Measurements from ENCODE around the gene PTGFR.

DNA sequence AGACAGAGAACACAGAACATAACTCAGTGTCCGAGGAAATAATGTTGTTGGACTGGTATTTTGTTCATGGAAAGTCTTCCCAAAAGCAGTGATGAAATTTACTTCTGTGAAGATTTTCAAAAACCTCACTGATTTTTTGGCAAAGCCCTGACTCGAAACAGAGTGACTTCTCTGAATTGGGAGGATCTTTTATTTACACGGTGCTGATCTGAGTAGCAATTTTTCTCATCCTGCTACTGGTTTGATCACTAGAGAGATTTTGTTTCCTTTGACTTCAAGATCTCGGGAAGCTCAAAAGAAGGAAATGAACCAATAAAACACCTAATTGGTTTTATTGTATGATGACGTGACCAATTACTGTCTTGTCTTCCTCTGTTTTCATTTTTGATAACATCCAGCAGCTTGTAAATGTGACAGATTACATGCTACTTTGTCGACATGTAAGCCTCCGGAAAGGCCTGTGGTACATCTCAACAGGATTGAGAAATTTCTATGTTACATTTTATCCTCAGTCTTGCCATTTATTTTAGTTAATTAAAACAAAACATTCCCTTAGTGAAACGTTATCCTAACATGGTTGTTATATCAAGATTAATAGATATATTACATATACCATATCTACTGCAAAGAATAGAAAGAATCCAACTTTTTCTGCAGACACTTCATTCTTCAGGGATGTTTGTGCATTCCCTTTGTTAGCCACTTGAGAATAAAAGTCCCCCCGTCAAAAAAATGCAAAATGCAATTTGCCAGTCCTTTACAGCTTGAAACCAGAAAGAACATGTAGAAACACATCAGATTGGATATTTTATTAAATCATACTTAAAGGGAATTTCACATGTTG lies 86.7 kb downstream of the PTGFR start:
- TF ChIP-seq, protein P1, sequence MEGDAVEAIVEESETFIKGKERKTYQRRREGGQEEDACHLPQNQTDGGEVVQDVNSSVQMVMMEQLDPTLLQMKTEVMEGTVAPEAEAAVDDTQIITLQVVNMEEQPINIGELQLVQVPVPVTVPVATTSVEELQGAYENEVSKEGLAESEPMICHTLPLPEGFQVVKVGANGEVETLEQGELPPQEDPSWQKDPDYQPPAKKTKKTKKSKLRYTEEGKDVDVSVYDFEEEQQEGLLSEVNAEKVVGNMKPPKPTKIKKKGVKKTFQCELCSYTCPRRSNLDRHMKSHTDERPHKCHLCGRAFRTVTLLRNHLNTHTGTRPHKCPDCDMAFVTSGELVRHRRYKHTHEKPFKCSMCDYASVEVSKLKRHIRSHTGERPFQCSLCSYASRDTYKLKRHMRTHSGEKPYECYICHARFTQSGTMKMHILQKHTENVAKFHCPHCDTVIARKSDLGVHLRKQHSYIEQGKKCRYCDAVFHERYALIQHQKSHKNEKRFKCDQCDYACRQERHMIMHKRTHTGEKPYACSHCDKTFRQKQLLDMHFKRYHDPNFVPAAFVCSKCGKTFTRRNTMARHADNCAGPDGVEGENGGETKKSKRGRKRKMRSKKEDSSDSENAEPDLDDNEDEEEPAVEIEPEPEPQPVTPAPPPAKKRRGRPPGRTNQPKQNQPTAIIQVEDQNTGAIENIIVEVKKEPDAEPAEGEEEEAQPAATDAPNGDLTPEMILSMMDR (conservative IDR thresholded peaks at IDR 0.05; ENCODE audit: low read length) = no peak
- TF ChIP-seq EZH2phosphoT487 (IDR thresholded peaks at IDR 0.05; ENCODE audit: borderline replicate concordance, low read depth, low read length) = no peak

All from OCI-LY7 (cell line).